A172 (cell line): ENCODE results near the gene BTN2A1. TPM values are rescaled to one million over a fixed set of nuclear protein-coding genes. Genes with fewer than 3 reads are reported as not detected.

Experiments used
- DNase-seq: peaks from one replicate; pipeline ENCODE4 v3.0.0-alpha.2; 2015; ENCODE audit warnings: low spot score
- total RNA-seq: library from RNA; depleted of rRNA; stranded (reverse); fragments of >200 nt; shearing (Covaris generic); gene quantifications from 2 replicates; pipeline ENCODE4 v1.2.3, GENCODE V29; 2014; rRNA removed

The BTN2A1 gene
- total RNA-seq, 1 experiment from 2014 or later = 10.9 TPM

DNA sequence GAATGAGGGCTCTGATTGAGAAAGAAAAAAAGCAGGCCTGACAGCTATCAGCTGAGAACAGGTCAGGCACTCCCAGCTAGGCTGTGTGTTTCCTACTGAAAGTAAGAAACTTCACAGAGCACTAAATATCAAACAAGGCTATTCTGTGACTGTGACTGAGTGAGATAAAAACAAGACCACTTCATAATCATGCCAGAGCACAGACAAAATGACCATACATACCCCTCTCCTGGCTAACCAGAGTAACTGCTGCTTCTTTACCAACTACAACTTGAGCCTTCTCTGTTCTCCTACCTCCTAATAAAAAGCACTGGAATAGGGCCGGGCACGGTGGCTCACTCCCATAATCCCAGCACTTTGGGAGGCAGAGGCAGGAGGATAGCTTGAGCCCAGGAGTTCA lies 35.5 kb downstream of the BTN2A1 start:
- DNase-seq = peak; percentile 2

DNA sequence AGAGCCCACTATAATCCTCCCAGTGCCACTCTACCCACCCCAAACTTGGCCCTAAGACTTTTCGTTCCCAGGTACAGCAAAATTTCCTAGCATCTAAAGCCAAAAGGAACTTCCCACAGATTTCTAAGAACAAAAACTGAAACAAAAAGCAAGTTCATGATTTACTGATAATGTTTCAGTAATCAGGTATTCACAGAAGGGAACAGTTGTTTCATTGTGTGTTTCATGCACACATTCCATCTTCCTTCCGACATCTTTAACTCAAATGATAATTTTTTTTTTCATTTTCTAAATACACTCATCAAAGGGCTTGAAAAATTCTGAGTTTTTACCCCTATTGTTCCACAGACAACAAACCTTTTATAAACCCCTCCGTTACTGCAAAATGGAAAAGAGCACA lies 36.4 kb downstream of the BTN2A1 start:
- no peak for DNase-seq

DNA sequence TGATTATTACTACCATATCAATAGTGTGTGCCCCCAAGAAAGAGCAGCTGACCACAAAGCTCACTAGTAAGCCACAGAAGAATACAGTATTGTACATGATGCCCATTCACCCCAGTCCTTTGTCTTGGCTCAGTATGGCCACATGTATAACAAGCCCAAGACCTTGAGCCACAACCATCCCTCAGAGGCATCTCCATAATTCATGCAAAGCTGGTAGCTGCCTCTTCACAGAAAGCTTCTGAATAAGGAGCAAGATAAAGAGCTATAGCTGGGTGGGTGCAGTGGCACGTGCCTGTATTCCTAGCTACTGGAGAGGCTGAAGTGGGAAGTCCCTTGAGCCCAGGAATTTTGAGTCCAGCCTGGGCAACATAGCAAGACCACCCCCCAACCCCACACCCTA lies 37.5 kb downstream of the BTN2A1 start:
- no peak for DNase-seq

DNA sequence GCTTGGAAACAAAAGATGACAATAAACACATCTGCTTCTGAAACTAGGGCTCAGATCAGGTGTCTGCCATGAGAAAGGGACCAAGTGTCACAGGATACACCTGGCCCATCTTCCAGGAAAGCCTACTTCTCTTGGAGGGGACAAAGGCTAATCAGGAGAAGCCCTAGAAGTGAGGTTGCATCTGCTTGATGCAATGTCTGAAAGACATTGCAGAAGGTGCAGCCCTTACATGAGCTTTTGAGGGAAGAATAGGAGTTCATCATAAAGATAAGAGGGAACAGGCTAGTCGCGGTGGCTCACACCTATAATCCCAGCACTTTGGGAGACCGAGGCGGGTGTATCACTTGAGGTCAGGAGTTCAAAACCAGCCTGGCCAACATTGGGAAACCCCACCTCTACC lies 39.9 kb downstream of the BTN2A1 start:
- DNase-seq = no peak

DNA sequence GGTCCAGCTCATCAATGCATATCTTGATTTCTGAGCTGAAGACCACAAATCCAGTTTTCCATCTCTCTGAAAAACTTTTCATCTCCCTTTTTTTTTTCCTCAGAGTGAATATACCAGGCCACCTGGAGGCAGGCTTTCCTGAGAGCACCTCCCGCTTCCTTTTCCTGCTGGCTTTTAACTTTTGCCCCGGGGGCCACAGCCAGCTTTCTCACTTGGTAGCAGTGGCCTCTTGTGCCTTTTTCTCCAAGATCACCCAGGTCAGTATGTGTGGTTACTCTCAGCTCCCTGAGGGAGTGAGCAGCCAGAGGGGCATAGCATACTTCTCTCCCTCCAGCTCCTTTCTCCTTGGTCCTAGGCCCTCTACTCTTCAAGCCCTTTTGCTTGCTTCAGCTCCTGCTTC lies 42.3 kb downstream of the BTN2A1 start, which contains the start of gene BTN1A1:
Gene BTN1A1 (plus strand): TSS at position 202 of the 400 bp plus-strand sequence. CDS start 984 bp downstream, outside the sequence.
- DNase-seq = no peak

- no peak for DNase-seq
These were observed 43.8 kb downstream of the BTN2A1 start for GRCh38 chr6:26501482-26501986.

- no peak for DNase-seq
These were observed 44.4 kb downstream of the BTN2A1 start for GRCh38 chr6:26502165-26502564.

DNA sequence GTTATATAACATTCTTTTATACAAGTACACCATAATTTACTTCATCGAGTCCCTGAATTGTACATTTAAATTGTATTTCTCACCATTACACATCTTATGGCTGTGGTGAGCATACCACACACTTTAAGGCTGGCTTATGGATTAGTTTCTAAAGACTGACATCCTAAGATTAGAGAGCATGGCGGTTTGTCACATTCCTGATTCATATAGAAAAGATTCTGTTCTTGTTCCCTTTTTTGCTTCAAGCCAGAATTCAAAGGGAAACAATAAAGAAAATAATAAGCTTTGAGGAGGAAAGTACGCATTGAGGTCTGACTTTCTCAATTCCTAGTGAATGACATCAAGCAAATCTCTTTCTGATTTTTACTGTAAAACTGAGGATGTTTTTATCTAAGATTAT lies 44.9 kb downstream of the BTN2A1 start:
- DNase-seq = no peak

GRCh38 chr6:26507658-26508057 lies 49.9 kb downstream of the BTN2A1 start:
- no peak for DNase-seq

- peak; percentile 33 for DNase-seq
These were observed 53.3 kb downstream of the BTN2A1 start for GRCh38 chr6:26511033-26511432.

DNA sequence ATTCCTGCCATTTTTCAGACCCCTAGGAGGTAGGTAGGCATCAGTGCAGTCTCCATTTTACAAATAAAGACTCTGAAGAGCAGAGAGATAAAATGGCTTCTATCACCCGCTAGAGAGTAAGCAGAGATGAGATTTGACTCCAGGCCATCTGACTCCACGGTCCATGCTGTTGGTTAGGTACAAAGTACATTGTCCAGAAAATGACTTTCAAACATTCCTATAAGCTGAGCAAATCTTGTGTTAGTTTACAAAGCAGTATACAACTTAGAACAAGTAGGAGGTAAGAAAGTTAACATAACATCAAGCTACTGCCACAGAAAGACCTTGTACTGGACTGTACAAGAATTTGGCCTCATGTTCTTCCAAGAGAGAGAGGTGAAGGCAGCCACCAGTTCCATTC lies 57.2 kb downstream of the BTN2A1 start:
- DNase-seq = no peak

- no peak for DNase-seq
These were observed 59.0 kb downstream of the BTN2A1 start for GRCh38 chr6:26516481-26517427.

Other genes with a start within 250 kb of the BTN2A1 start
- gene BTN3A2, start 92.8 kb upstream of the BTN2A1 start, total RNA-seq = 9.9 and 13.3 TPM in 2 replicates
- gene BTN2A2, start 74.8 kb upstream of the BTN2A1 start, total RNA-seq = 12.0 and 13.0 TPM in 2 replicates
- gene BTN3A1, start 55.7 kb upstream of the BTN2A1 start, total RNA-seq = 14.0 and 19.6 TPM in 2 replicates
- gene BTN3A3, start 17.5 kb upstream of the BTN2A1 start, total RNA-seq = 4.7 and 5.0 TPM in 2 replicates
- not detected in 2 replicates for gene BTN1A1, start 42.3 kb downstream of the BTN2A1 start, total RNA-seq
- 101 and 106 TPM in 2 replicates for gene HMGN4, start 80.4 kb downstream of the BTN2A1 start, total RNA-seq
- gene ABT1, start 139.0 kb downstream of the BTN2A1 start, total RNA-seq = 18.9 and 20.4 TPM in 2 replicates
- 21.4 and 24.1 TPM in 2 replicates for gene ZNF322, start 201.8 kb downstream of the BTN2A1 start, total RNA-seq